Progenitor cell of endocrine pancreas (in vitro differentiated cells): Measurements from ENCODE around the gene CELSR1. TPM values are rescaled to one million over a fixed set of nuclear protein-coding genes. Genes with fewer than 3 reads are reported as not detected.
"Not testable (repeated sequence)": the region's sequence is repeated elsewhere in the genome, so short reads cannot be mapped to it uniquely, and the experiment has no call there.

Experiments used
- DNase-seq: peaks from one replicate; pipeline ENCODE4 v3.0.0; 2021; ENCODE audit warnings: low spot score; ENCODE audit not compliant: unreplicated experiment
- H3K27ac Mint-ChIP-seq: 2 replicates; pipeline ENCODE4 v1.8.0; 2021; ENCODE audit warnings: mild to moderate bottlenecking, moderate library complexity, mixed read lengths
- H3K27me3 Mint-ChIP-seq: 2 replicates; pipeline ENCODE4 v1.8.0; 2021; ENCODE audit warnings: mixed read lengths
- H3K36me3 Mint-ChIP-seq: 2 replicates; pipeline ENCODE4 v1.8.0; 2022; ENCODE audit warnings: mixed read lengths; ENCODE audit not compliant: insufficient read depth
- H3K4me1 Mint-ChIP-seq: 2 replicates; pipeline ENCODE4 v1.8.0; 2021; ENCODE audit warnings: low read depth, mixed read lengths
- H3K4me3 Mint-ChIP-seq: 2 replicates; pipeline ENCODE4 v1.8.0; 2021; ENCODE audit warnings: low read depth, mild to moderate bottlenecking, moderate library complexity, mixed read lengths
- H3K9me3 Mint-ChIP-seq: 2 replicates; pipeline ENCODE4 v1.8.0; 2021; ENCODE audit warnings: low read depth, mixed read lengths
- CTCF ChIP-seq: fragments of 200-600 bp; sonication (generic); IDR thresholded peaks from one replicate; pipeline ENCODE4 v1.5.0; 2021; ENCODE audit warnings: antibody characterized with exemption, mild to moderate bottlenecking; ENCODE audit not compliant: unreplicated experiment
- total RNA-seq: library from RNA; stranded (reverse); gene quantifications from 2 replicates; pipeline ENCODE4 v1.2.1, GENCODE V29; 2021

CELSR1 gene
- total RNA-seq, 1 donor from 2014 or later = 20.9 TPM

DNA sequence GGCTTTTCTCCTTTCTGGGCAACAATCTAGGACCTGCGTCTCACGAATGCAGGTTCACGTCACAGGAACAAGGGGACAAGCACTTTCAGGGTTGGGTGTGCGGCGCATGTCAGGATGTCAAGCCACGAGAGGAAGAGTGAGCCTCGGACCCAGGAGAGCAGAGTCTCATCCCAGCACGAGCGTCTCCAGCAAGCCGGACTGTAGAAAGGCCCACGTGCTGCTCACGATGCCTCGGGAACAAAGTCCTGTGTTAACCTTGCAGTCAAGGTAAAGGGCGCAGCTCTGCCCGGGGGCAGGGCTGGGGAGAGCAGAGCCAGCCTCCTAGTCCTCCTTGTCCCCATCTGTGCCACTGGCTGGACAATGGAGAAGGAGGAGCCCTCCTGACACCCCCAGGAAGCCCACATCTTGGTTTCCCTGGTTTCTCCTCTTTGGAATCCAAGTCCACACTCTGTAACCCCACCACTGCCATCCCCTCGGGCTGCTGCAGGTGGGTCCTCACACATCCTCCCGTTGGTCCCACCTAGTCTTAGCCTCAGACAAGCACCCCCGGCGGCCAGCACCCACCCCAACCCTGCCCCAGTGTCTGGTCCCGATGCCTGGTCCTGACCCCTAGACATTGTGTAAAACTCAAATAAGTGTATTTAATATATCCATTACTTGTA is 63.4 kb downstream of the CELSR1 start:
- peaks cover 2% of the 10 kb centered on the region for H3K4me1 Mint-ChIP-seq
- no peak for TF ChIP-seq CTCF
- H3K9me3 Mint-ChIP-seq = peaks cover 3% of the 10 kb centered on the region
- peaks cover 6% of the 10 kb centered on the region for H3K36me3 Mint-ChIP-seq
- peaks cover 4% of the 10 kb centered on the region for H3K27me3 Mint-ChIP-seq
- no peak overlapping the region for H3K27ac Mint-ChIP-seq
- no peak overlapping the region for H3K4me3 Mint-ChIP-seq
- DNase-seq = no peak

- Mint-ChIP-seq H3K27ac (no peak overlapping the region), H3K4me1 (peaks cover 2% of the 10 kb centered on the region), H3K4me3 (no peak overlapping the region), H3K9me3 (peaks cover 3% of the 10 kb centered on the region), H3K27me3 (peaks cover 3% of the 10 kb centered on the region), H3K36me3 (peaks cover 5% of the 10 kb centered on the region)
- no peak for DNase-seq
- TF ChIP-seq CTCF = no peak
These were observed 64.2 kb downstream of the CELSR1 start for GRCh38 chr22:46473021-46473779.

DNA sequence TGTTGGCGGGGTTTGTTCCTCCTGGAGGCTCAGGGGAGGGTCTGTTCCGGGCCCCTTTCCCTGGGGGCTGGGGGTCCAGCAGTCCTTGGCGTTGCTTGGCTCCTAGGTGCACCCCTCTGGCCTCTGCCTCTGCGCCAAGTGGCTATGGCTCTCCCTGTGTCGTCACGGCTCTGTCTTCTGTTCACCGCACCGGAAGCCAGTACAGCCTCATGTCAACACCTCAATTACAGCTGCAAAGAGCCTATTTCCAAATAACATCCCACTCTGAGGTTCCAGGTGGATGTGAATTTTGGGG is 64.8 kb downstream of the CELSR1 start:
- Mint-ChIP-seq H3K4me3 (no peak overlapping the region), H3K36me3 (peaks cover 5% of the 10 kb centered on the region), H3K9me3 (peaks cover 3% of the 10 kb centered on the region), H3K4me1 (peaks cover 2% of the 10 kb centered on the region), H3K27me3 (peaks cover 3% of the 10 kb centered on the region), H3K27ac (no peak overlapping the region)
- TF ChIP-seq CTCF = no peak
- DNase-seq = no peak

GRCh38 chr22:46471901-46472721 is 65.3 kb downstream of the CELSR1 start:
- Mint-ChIP-seq H3K9me3 (peaks cover 3% of the 10 kb centered on the region), H3K27me3 (peaks cover 3% of the 10 kb centered on the region), H3K4me3 (no peak overlapping the region), H3K36me3 (peaks cover 5% of the 10 kb centered on the region), H3K27ac (peak overlapping the region; percentile 29), H3K4me1 (peaks cover 2% of the 10 kb centered on the region)
- no peak for DNase-seq
- TF ChIP-seq CTCF = no peak

GRCh38 chr22:46471330-46471729 is 66.1 kb downstream of the CELSR1 start:
- not testable (repeated sequence) for DNase-seq, H3K36me3 Mint-ChIP-seq, H3K27ac Mint-ChIP-seq, H3K9me3 Mint-ChIP-seq, H3K4me3 Mint-ChIP-seq, H3K4me1 Mint-ChIP-seq, H3K27me3 Mint-ChIP-seq
